CD4-positive, alpha-beta T cell (primary cell): ENCODE measurements around the gene PADI1. TPM values are rescaled to one million over a fixed set of nuclear protein-coding genes. Genes with fewer than 3 reads are reported as not detected.

ENCODE experiments used
- ATAC-seq: fragments of 200-7000 bp; cut with Tn5 transposase; one replicate; pipeline ENCODE4 v1.10.0; 2022; ENCODE audit warnings: mild to moderate bottlenecking; ENCODE audit not compliant: poor library complexity
- CTCF ChIA-PET: fragments of 350-600 bp; sonication (Branson Sonifier 250); formaldehyde crosslinking; loops from one replicate; lab custom pipeline; 2021; ENCODE audit warnings: antibody characterized with exemption, inconsistent platforms; lab: Charles Lee
- POLR2A ChIA-PET: fragments of 350-600 bp; sonication (Branson Sonifier 250); formaldehyde crosslinking; loops from one replicate; lab custom pipeline; 2021; ENCODE audit warnings: antibody characterized with exemption, inconsistent platforms; lab: Charles Lee
- DNase-seq, 14 experiments: peaks; one replicate each; pipeline ENCODE4 v3.0.0-alpha.2; 2013 to 2020; ENCODE audit warnings: mixed read lengths in 2 of 14
- H3K27ac ChIP-seq, 2 donors: one replicate each; pipeline versions ENCODE4 v1.5.1 to v1.7.0; 2013; ENCODE audit warnings: low read length in 2 of 2, low read depth in 1 of 2, mild to moderate bottlenecking in 1 of 2
- H3K27me3 ChIP-seq, 2 experiments: 1 replicate in 1 of 2; 2 replicates in 1 of 2; pipeline versions ENCODE4 v1.6.1 to v1.7.0; 2013; ENCODE audit warnings: low read length in 2 of 2, control low read depth in 1 of 2, mild to moderate bottlenecking in 1 of 2, moderate library complexity in 1 of 2; ENCODE audit not compliant: insufficient read depth in 2 of 2, control insufficient read depth in 1 of 2
- H3K36me3 ChIP-seq: one replicate; pipeline ENCODE4 v1.6.1; 2013; ENCODE audit warnings: low read length, control low read depth; ENCODE audit not compliant: insufficient read depth
- H3K4me1 ChIP-seq: one replicate; pipeline ENCODE4 v1.6.1; 2013; ENCODE audit warnings: low read length, control low read depth; ENCODE audit not compliant: insufficient read depth
- H3K4me3 ChIP-seq: one replicate; pipeline ENCODE4 v1.5.1; 2013; ENCODE audit warnings: mild to moderate bottlenecking, low read length, moderate library complexity
- H3K9me3 ChIP-seq, 2 experiments: 1 replicate in 1 of 2; 2 replicates in 1 of 2; pipeline versions ENCODE4 v1.6.1 to v1.7.0; 2013; ENCODE audit warnings: low read length in 2 of 2, mild to moderate bottlenecking in 2 of 2, control low read depth in 1 of 2, moderate library complexity in 1 of 2; ENCODE audit not compliant: control insufficient read depth in 1 of 2, insufficient read depth in 1 of 2
- H3K27ac Mint-ChIP-seq: one replicate; pipeline ENCODE4 v1.8.0; 2020; ENCODE audit warnings: mixed read lengths
- H3K27me3 Mint-ChIP-seq: one replicate; pipeline ENCODE4 v1.8.0; 2021; ENCODE audit warnings: mixed read lengths
- H3K36me3 Mint-ChIP-seq: one replicate; pipeline ENCODE4 v1.8.0; 2021; ENCODE audit warnings: low read depth, mixed read lengths
- H3K4me1 Mint-ChIP-seq: one replicate; pipeline ENCODE4 v1.8.0; 2021; ENCODE audit warnings: low read depth, mixed read lengths
- H3K4me3 Mint-ChIP-seq: one replicate; pipeline ENCODE4 v1.8.0; 2020; ENCODE audit warnings: mild to moderate bottlenecking, mixed read lengths
- H3K9me3 Mint-ChIP-seq: one replicate; pipeline ENCODE4 v1.8.0; 2020; ENCODE audit warnings: mixed read lengths
- CTCF ChIP-seq: fragments of 200-600 bp; IDR thresholded peaks from one replicate; pipeline ENCODE4 v1.8.0; 2022; ENCODE audit warnings: antibody characterized with exemption, mild to moderate bottlenecking
- intact Hi-C, 2 experiments: fragments of 100-400 bp; cut with DNase I in 1 of 2; cut with micrococcal nuclease in 1 of 2; formaldehyde crosslinking; loops; one replicate each; pipeline versions ENCODE4 v1.15.1 to v1.9.0; 2023 to 2025; cut with DNase I, micrococcal nuclease
- total RNA-seq, 174 experiments: library from RNA in 2 of 174; stranded (reverse) in 2 of 174; gene quantifications; one replicate each; pipeline ENCODE4 v1.2.3 and lab custom pipeline; 2021 to 2026

Gene PADI1
- total RNA-seq, 2 experiments from 2014 or later, result not detected

- H3K4me1 Mint-ChIP-seq, result peaks cover 31% of the 10 kb centered on the region
- peaks cover 39% of the 10 kb centered on the region for H3K27me3 Mint-ChIP-seq
- intact Hi-C loops, result no loop called here
- Histone ChIP-seq H3K4me1 (peaks cover 40% of the 10 kb centered on the region), H3K4me3 (no peak overlapping the region), H3K36me3 (no peaks in the 10 kb centered on the region), H3K9me3 (no peaks in the 10 kb centered on the region), H3K27me3 (peaks cover 2 to 8% of the 10 kb centered on the region in 2 experiments), H3K27ac (no peak overlapping the region)
- no peak for TF ChIP-seq CTCF
- CTCF ChIA-PET, result no interaction called here
- POLR2A ChIA-PET, result no interaction called here
- no peak for DNase-seq
- H3K9me3 Mint-ChIP-seq, result no peaks in the 10 kb centered on the region
- H3K4me3 Mint-ChIP-seq, result no peak overlapping the region
- H3K27ac Mint-ChIP-seq, result no peak overlapping the region
- H3K36me3 Mint-ChIP-seq, result no peaks in the 10 kb centered on the region
- ATAC-seq, result no peak
Observed at GRCh38 chr1:17214876-17215544, 10.1 kb downstream of the PADI1 start.

- H3K27ac ChIP-seq, result no peak overlapping the region
- ChIA-PET CTCF (no interaction called here), POLR2A (no interaction called here)
- no peaks in the 10 kb centered on the region for H3K36me3 ChIP-seq
- H3K27me3 ChIP-seq, result peaks cover 2 to 8% of the 10 kb centered on the region in 2 experiments
- H3K27me3 Mint-ChIP-seq, result peaks cover 39% of the 10 kb centered on the region
- H3K9me3 Mint-ChIP-seq, result no peaks in the 10 kb centered on the region
- H3K36me3 Mint-ChIP-seq, result no peaks in the 10 kb centered on the region
- H3K4me1 ChIP-seq, result peaks cover 35% of the 10 kb centered on the region
- intact Hi-C loops, result no loop called here
- DNase-seq (no peak), ATAC-seq (no peak)
- H3K4me3 ChIP-seq, result no peak overlapping the region
- no peak for TF ChIP-seq CTCF
- no peaks in the 10 kb centered on the region for H3K9me3 ChIP-seq
- H3K27ac Mint-ChIP-seq, result no peak overlapping the region
- H3K4me3 Mint-ChIP-seq, result no peak overlapping the region
- H3K4me1 Mint-ChIP-seq, result peaks cover 31% of the 10 kb centered on the region
Observed at GRCh38 chr1:17215545-17215890, 10.6 kb downstream of the PADI1 start.

GRCh38 chr1:17216078-17216477 lies 11.2 kb downstream of the PADI1 start:
- no peaks in the 10 kb centered on the region for H3K36me3 Mint-ChIP-seq
- H3K4me1 ChIP-seq, result peaks cover 30% of the 10 kb centered on the region
- no peaks in the 10 kb centered on the region for H3K9me3 Mint-ChIP-seq
- H3K4me3 ChIP-seq, result no peak overlapping the region
- H3K27me3 Mint-ChIP-seq, result peaks cover 39% of the 10 kb centered on the region
- H3K27ac ChIP-seq, result no peak overlapping the region
- no peak overlapping the region for H3K27ac Mint-ChIP-seq
- ATAC-seq (no peak), DNase-seq (no peak)
- POLR2A ChIA-PET, result no interaction called here
- TF ChIP-seq CTCF, result no peak
- H3K4me3 Mint-ChIP-seq, result no peak overlapping the region
- no peaks in the 10 kb centered on the region for H3K36me3 ChIP-seq
- CTCF ChIA-PET, result no interaction called here
- no peaks in the 10 kb centered on the region for H3K9me3 ChIP-seq
- H3K4me1 Mint-ChIP-seq, result peaks cover 31% of the 10 kb centered on the region
- intact Hi-C loops, result no loop called here
- H3K27me3 ChIP-seq, result peaks cover 2 to 8% of the 10 kb centered on the region in 2 experiments
